HG03442 (cell line): Measurements from ENCODE around the gene ZFAND3.

ENCODE experiments used
- ATAC-seq: cut with Tn5 transposase; IDR thresholded peaks from one replicate; pipeline ENCODE4 v1.9.1; 2021; ENCODE audit warnings: mild to moderate bottlenecking, moderate library complexity; ENCODE audit not compliant: unreplicated experiment

The ZFAND3 gene

GRCh38 chr6:38174806-38175495 is 355.4 kb downstream of the ZFAND3 start:
- no peak for ATAC-seq

- no peak for ATAC-seq
Measured at GRCh38 chr6:38175786-38176185, 356.3 kb downstream of the ZFAND3 start.

- no peak for ATAC-seq
Measured at GRCh38 chr6:38176797-38177751, 357.5 kb downstream of the ZFAND3 start.

GRCh38 chr6:38177882-38178583 is 358.5 kb downstream of the ZFAND3 start:
- ATAC-seq, result no peak

- ATAC-seq, result no peak
Measured at GRCh38 chr6:38178584-38178886, 359.0 kb downstream of the ZFAND3 start.

- no peak for ATAC-seq
Measured at GRCh38 chr6:38179300-38179699, 359.8 kb downstream of the ZFAND3 start.

GRCh38 chr6:38179794-38180430 is 360.4 kb downstream of the ZFAND3 start:
- no peak for ATAC-seq

GRCh38 chr6:38180586-38180985 is 361.1 kb downstream of the ZFAND3 start:
- no peak for ATAC-seq

GRCh38 chr6:38182426-38182825 is 362.9 kb downstream of the ZFAND3 start:
- ATAC-seq, result no peak

GRCh38 chr6:38183856-38184584 is 364.5 kb downstream of the ZFAND3 start:
- no peak for ATAC-seq

GRCh38 chr6:38184585-38185080 is 365.1 kb downstream of the ZFAND3 start:
- no peak for ATAC-seq

- ATAC-seq, result no peak
Measured at GRCh38 chr6:38185244-38185643, 365.7 kb downstream of the ZFAND3 start.

- ATAC-seq, result no peak
Measured at GRCh38 chr6:38185752-38186151, 366.2 kb downstream of the ZFAND3 start.

- no peak for ATAC-seq
Measured at GRCh38 chr6:38187325-38187724, 367.8 kb downstream of the ZFAND3 start.

GRCh38 chr6:38187811-38188590 is 368.5 kb downstream of the ZFAND3 start:
- ATAC-seq, result no peak

GRCh38 chr6:38188677-38189335 is 369.3 kb downstream of the ZFAND3 start:
- no peak for ATAC-seq

GRCh38 chr6:38191418-38191817 is 371.9 kb downstream of the ZFAND3 start:
- ATAC-seq, result no peak

GRCh38 chr6:38192011-38192410 is 372.5 kb downstream of the ZFAND3 start:
- no peak for ATAC-seq

GRCh38 chr6:38192487-38192886 is 373.0 kb downstream of the ZFAND3 start:
- ATAC-seq, result no peak
